Loucy (cell line): ENCODE results near the gene HSD11B2.

Experiments used
- H2AFZ ChIP-seq: fragments of 200-600 bp; sonication (generic); 2 replicates; pipeline ENCODE4 v1.6.0; 2016; ENCODE audit warnings: antibody characterized with exemption, mild to moderate bottlenecking, low read length, moderate library complexity
- H3F3A ChIP-seq: fragments of 200-600 bp; 2 replicates; pipeline ENCODE4 v1.6.0; 2016; ENCODE audit warnings: antibody characterized with exemption, low read depth, mild to moderate bottlenecking
- H3K27me3 ChIP-seq: fragments of 200-600 bp; sonication (generic); 2 replicates; pipeline ENCODE4 v1.6.1; 2014; ENCODE audit warnings: low read length, mild to moderate bottlenecking; ENCODE audit not compliant: insufficient read depth, poor library complexity, severe bottlenecking
- H3K36me3 ChIP-seq: fragments of 200-600 bp; sonication (generic); 2 replicates; pipeline ENCODE4 v1.6.1; 2016; ENCODE audit warnings: low read length; ENCODE audit not compliant: insufficient read depth
- H3K4me1 ChIP-seq: fragments of 200-600 bp; sonication (generic); 2 replicates; pipeline ENCODE4 v1.5.1; 2014; ENCODE audit warnings: low read length, mild to moderate bottlenecking; ENCODE audit not compliant: insufficient read depth, poor library complexity, severe bottlenecking
- H3K4me2 ChIP-seq: fragments of 200-600 bp; sonication (generic); 2 replicates; pipeline ENCODE4 v1.6.0; 2014; ENCODE audit warnings: antibody characterized with exemption, low read length, low read depth, mild to moderate bottlenecking; ENCODE audit not compliant: poor library complexity, severe bottlenecking
- H3K4me3 ChIP-seq: fragments of 200-600 bp; sonication (generic); 2 replicates; pipeline ENCODE4 v1.5.1; 2014; ENCODE audit warnings: low read length, mild to moderate bottlenecking, mixed read lengths; ENCODE audit not compliant: poor library complexity, severe bottlenecking
- H3K79me2 ChIP-seq: fragments of 200-600 bp; sonication (generic); 2 replicates; pipeline ENCODE4 v1.6.1; 2014; ENCODE audit warnings: low read length; ENCODE audit not compliant: insufficient read depth
- H3K9ac ChIP-seq: fragments of 200-600 bp; sonication (generic); 2 replicates; pipeline ENCODE4 v1.6.0; 2014; ENCODE audit warnings: mild to moderate bottlenecking, low read depth, low read length, moderate library complexity; ENCODE audit not compliant: poor library complexity, severe bottlenecking
- H3K9me2 ChIP-seq: fragments of 200-600 bp; sonication (generic); replicated peaks from 2 replicates; pipeline ENCODE4 v1.6.1; 2016; ENCODE audit warnings: low read depth, low read length, mixed read lengths
- H3K9me3 ChIP-seq: fragments of 200-600 bp; sonication (generic); 2 replicates; pipeline ENCODE4 v1.6.1; 2014; ENCODE audit warnings: mild to moderate bottlenecking, antibody characterized with exemption, low read length, low read depth; ENCODE audit not compliant: insufficient read depth
- H4K20me1 ChIP-seq: fragments of 200-600 bp; sonication (generic); 2 replicates; pipeline ENCODE4 v1.6.0; 2014; ENCODE audit warnings: antibody characterized with exemption, low read length, mild to moderate bottlenecking; ENCODE audit not compliant: insufficient read depth, poor library complexity, severe bottlenecking
- EZH2phosphoT487 ChIP-seq: fragments of 200-600 bp; IDR thresholded peaks from 2 replicates; pipeline ENCODE4 v1.6.1; 2018; ENCODE audit warnings: antibody characterized with exemption, mild to moderate bottlenecking, moderate library complexity, borderline replicate concordance
- TF ChIP-seq, protein P1 (sequence below): fragments of 200-600 bp; sonication (generic); conservative IDR thresholded peaks from 2 replicates; pipeline ENCODE4 v1.5.1; 2014; ENCODE audit warnings: mild to moderate bottlenecking, antibody characterized with exemption, low read length

The HSD11B2 gene

DNA sequence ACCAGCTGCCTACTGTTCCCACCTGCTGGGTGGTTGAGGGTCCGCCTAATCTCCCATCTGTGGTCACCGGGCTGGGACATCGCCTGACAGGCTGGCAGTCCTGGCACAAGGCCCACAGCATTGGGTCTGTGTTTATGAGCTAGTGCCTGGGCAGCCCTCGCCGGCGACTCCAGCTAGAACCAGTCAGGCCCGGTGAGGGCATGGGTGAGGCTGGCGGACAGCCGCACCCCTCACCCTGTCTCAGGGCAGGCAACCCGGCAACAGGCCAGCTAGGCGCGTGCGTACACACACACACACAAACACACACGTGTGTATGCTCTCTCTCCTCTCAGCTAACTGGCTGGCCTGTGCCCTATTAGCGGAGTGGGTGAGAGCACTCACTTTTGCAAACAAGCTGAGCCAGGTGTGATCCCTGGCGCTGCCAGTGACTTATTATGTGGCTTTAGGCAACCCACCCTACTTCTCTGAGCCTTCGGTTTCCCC is 10.4 kb downstream of the HSD11B2 start:
- no peaks in the 10 kb centered on the region for H3F3A ChIP-seq
- H3K4me2 ChIP-seq = no peak overlapping the region
- H3K79me2 ChIP-seq = no peaks in the 10 kb centered on the region
- no peaks in the 10 kb centered on the region for H3K9me2 ChIP-seq
- no peaks in the 10 kb centered on the region for H3K9me3 ChIP-seq
- TF ChIP-seq EZH2phosphoT487 = no peak
- TF ChIP-seq, protein P1, sequence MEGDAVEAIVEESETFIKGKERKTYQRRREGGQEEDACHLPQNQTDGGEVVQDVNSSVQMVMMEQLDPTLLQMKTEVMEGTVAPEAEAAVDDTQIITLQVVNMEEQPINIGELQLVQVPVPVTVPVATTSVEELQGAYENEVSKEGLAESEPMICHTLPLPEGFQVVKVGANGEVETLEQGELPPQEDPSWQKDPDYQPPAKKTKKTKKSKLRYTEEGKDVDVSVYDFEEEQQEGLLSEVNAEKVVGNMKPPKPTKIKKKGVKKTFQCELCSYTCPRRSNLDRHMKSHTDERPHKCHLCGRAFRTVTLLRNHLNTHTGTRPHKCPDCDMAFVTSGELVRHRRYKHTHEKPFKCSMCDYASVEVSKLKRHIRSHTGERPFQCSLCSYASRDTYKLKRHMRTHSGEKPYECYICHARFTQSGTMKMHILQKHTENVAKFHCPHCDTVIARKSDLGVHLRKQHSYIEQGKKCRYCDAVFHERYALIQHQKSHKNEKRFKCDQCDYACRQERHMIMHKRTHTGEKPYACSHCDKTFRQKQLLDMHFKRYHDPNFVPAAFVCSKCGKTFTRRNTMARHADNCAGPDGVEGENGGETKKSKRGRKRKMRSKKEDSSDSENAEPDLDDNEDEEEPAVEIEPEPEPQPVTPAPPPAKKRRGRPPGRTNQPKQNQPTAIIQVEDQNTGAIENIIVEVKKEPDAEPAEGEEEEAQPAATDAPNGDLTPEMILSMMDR = no peak
- peaks cover 12% of the 10 kb centered on the region; the same call in 1 of the 2 replicates for H3K36me3 ChIP-seq
- H3K27me3 ChIP-seq = no peaks in the 10 kb centered on the region
- no peaks in the 10 kb centered on the region for H3K4me1 ChIP-seq
- H3K9ac ChIP-seq = no peak overlapping the region
- H2AFZ ChIP-seq = no peak overlapping the region
- H4K20me1 ChIP-seq = no peaks in the 10 kb centered on the region
- H3K4me3 ChIP-seq = no peak overlapping the region

DNA sequence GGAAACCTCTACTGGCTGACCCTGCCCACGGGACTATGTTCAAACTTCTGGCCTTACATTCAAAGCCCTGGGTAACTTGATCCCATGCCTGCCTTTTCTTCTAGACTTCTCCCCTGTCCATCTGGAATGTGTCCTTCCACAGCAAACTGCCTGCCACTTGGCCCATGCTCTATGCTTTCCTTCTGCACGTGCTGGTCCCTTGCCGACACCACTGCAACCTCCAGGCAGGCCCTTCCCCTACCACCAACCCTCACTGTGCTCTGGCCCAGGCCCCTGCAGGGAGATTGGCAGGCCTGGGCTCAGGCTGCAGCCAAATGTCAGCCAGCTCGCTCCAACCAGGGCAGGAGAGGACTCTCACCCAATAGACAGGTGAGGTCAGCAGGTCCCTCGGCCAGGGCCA is 11.0 kb downstream of the HSD11B2 start:
- no peaks in the 10 kb centered on the region for H3K9me2 ChIP-seq
- no peak overlapping the region for H3K9ac ChIP-seq

DNA sequence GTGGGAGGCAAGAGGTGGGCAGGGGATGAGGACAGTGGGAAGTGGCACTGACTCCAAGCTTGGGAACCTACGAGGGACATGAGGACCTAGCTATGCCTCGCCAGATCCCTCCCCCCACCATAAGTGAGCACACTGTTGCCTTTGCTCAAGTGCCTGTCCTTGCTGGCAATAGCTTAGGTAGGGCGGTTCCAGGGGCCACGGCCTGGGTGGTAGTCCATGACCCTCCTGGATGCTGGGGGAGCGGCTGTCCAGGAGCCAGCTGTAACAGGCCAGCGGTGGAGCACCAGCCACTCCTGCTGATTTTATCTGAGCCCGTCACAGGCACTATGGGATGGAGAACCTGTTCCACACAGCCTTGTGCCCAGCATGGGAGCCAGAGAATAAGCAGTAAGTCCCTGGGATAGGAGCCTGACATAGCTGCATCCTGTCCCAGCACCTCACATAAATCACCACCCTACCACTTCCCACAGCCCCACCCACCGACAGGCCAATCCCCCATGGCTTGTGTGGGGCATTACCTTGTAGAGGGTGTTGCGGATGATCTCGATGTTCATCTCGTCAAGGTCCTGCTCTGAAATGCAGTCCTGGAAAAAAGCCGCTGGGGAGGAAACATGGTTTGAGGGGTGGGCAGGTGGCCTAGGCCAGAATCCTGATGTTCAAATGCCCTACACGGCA is 11.8 kb downstream of the HSD11B2 start:
- Histone ChIP-seq H3K79me2 (no peaks in the 10 kb centered on the region), H3F3A (no peaks in the 10 kb centered on the region), H3K9me2 (no peaks in the 10 kb centered on the region), H3K4me1 (no peaks in the 10 kb centered on the region), H3K36me3 (peaks cover 12% of the 10 kb centered on the region; the same call in 1 of the 2 replicates), H3K27me3 (no peaks in the 10 kb centered on the region), H4K20me1 (no peaks in the 10 kb centered on the region), H3K9ac (no peak overlapping the region), H2AFZ (no peak overlapping the region), H3K4me3 (no peak overlapping the region), H3K9me3 (no peaks in the 10 kb centered on the region), H3K4me2 (no peak overlapping the region)
- TF ChIP-seq, protein P1 = no peak
- no peak for TF ChIP-seq EZH2phosphoT487

More for the DNA sequence above, 11.0 kb downstream of the HSD11B2 start:
- Histone ChIP-seq H3F3A (no peaks in the 10 kb centered on the region), H4K20me1 (no peaks in the 10 kb centered on the region), H3K4me3 (no peak overlapping the region), H3K79me2 (no peaks in the 10 kb centered on the region), H3K27me3 (no peaks in the 10 kb centered on the region), H3K36me3 (peaks cover 12% of the 10 kb centered on the region; the same call in 1 of the 2 replicates), H3K4me1 (no peaks in the 10 kb centered on the region), H3K4me2 (no peak overlapping the region), H2AFZ (no peak overlapping the region), H3K9me3 (no peaks in the 10 kb centered on the region)
- TF ChIP-seq, protein P1 = no peak
- TF ChIP-seq EZH2phosphoT487 = no peak
